Measurements from ENCODE around the gene OPCML. TPM values are rescaled to one million over a fixed set of nuclear protein-coding genes. Genes with fewer than 3 reads are reported as not detected.

Gene OPCML
- total and polyA plus RNA-seq, 9 donors: 0.59 to 3.5 (median 1.5) TPM

DNA sequence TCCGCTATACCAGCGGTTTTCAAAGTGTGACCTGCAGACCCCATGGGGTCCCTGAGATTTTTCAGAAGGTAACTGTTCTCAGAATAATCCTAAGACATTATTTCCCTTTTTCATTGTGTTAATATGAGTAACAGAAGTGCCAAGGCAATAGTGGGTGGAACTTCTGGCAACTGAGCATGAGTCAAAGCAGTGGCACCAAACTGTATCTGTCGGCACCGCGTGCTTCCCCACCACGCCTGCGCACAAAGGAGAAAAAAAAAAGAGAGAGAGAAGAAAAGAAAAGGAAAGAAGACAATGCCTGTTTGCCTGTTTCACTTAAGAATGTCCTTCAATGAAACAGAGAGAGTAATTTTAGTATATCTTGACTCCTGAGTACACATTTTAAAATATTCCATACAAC, 679.9 kb downstream of the OPCML start:
- Histone ChIP-seq H3K4me3 (ENCODE audit: low read length) (no peak overlapping the region), H3K27ac (ENCODE audit: low read length) (no peak overlapping the region), H3K9me3 (replicated peaks; ENCODE audit: control insufficient read depth, low read depth, low read length) (no peaks in the 10 kb centered on the region), H3K27me3 (ENCODE audit: control insufficient read depth, insufficient read depth, low read length) (no peaks in the 10 kb centered on the region), H3K4me1 (ENCODE audit: control insufficient read depth, insufficient read depth, low read length) (peaks cover 2% of the 10 kb centered on the region), H3K36me3 (ENCODE audit: control insufficient read depth, insufficient read depth, low read length) (no peaks in the 10 kb centered on the region)
- 100% methylated on average over 1 of the region's 7 CpGs for WGBS (ENCODE audit: insufficient coverage)
- DNase-seq: no peak

DNA sequence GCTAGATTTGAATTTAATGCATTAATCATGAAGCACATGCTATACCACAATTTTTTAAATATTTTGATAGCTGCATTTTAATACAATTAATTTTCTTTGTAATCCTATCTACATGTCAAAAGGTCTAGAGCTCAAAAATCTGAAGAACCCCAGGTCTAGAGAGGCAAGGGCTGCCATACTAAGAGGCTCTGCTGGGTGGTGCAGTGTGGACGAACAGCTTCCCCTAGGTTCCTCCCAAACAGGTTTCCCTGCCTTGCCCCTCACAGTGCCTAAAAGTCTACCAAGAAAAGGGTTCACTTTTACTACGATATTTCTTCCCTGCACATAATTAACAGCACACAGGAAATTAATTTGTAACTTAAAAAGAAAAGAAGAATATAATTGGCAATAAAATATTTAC, 681.1 kb downstream of the OPCML start:
- WGBS (ENCODE audit: insufficient coverage): no CpG with 5 or more reads among the region's 2 CpGs
- no peaks in the 10 kb centered on the region for H3K36me3 ChIP-seq (ENCODE audit: control insufficient read depth, insufficient read depth, low read length)
- H3K4me1 ChIP-seq (ENCODE audit: control insufficient read depth, insufficient read depth, low read length): peaks cover 2% of the 10 kb centered on the region
- no peak for DNase-seq
- H3K27me3 ChIP-seq (ENCODE audit: control insufficient read depth, insufficient read depth, low read length): no peaks in the 10 kb centered on the region
- no peak overlapping the region for H3K27ac ChIP-seq (ENCODE audit: low read length)
- no peak overlapping the region for H3K4me3 ChIP-seq (ENCODE audit: low read length)
- H3K9me3 ChIP-seq (replicated peaks; ENCODE audit: control insufficient read depth, low read depth, low read length): no peaks in the 10 kb centered on the region

DNA sequence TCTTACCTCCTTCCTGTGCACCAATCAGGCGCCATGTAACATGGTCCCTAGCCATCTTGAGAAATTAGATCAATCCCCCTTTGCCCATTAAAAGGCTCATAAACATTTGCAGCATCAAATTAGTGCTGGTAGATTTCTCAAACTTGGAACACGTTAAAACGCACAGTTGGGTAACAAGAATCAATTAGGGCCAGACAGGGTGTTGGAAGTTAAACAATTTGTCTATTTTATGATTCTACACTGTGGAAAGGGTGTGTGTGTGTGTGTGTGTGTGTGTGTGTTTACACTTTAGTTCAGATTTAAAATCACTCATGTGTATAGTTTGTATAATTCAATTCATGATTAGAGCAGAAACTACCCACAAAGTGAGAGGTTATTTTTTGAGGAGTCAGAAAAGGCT, 682.0 kb downstream of the OPCML start:
- no peaks in the 10 kb centered on the region for H3K27me3 ChIP-seq (ENCODE audit: control insufficient read depth, insufficient read depth, low read length)
- no peaks in the 10 kb centered on the region for H3K9me3 ChIP-seq (replicated peaks; ENCODE audit: control insufficient read depth, low read depth, low read length)
- no peak for DNase-seq
- no peak overlapping the region for H3K4me3 ChIP-seq (ENCODE audit: low read length)
- H3K27ac ChIP-seq (ENCODE audit: low read length): no peak overlapping the region
- H3K36me3 ChIP-seq (ENCODE audit: control insufficient read depth, insufficient read depth, low read length): no peaks in the 10 kb centered on the region
- peaks cover 6% of the 10 kb centered on the region for H3K4me1 ChIP-seq (ENCODE audit: control insufficient read depth, insufficient read depth, low read length)
- 54% methylated on average over 2 of the region's 3 CpGs for WGBS (ENCODE audit: insufficient coverage)

DNA sequence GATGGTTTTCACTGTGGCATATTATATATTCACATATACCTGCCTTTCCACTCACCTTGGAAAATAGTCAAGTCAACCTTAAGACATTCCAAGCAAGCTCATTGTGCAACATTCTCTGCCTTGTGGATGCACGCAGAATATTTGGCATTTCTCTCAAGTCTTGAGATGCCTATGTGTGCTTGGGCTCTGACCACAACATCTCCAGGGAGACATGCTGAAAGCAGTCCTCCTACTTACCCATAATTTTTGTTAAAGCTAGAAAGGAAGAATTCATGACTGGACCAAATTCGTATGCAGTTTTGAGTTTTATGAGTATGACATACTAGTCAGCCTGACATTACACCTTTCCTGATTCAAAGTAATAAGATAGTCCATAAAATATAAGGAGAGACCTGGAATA, 684.0 kb downstream of the OPCML start:
- Histone ChIP-seq H3K4me3 (ENCODE audit: low read length) (no peak overlapping the region), H3K27me3 (ENCODE audit: control insufficient read depth, insufficient read depth, low read length) (no peaks in the 10 kb centered on the region), H3K4me1 (ENCODE audit: control insufficient read depth, insufficient read depth, low read length) (peaks cover 10% of the 10 kb centered on the region), H3K27ac (ENCODE audit: low read length) (no peak overlapping the region), H3K36me3 (ENCODE audit: control insufficient read depth, insufficient read depth, low read length) (no peaks in the 10 kb centered on the region), H3K9me3 (replicated peaks; ENCODE audit: control insufficient read depth, low read depth, low read length) (no peaks in the 10 kb centered on the region)
- no peak for DNase-seq
- no CpG with 5 or more reads among the region's 2 CpGs for WGBS (ENCODE audit: insufficient coverage)

DNA sequence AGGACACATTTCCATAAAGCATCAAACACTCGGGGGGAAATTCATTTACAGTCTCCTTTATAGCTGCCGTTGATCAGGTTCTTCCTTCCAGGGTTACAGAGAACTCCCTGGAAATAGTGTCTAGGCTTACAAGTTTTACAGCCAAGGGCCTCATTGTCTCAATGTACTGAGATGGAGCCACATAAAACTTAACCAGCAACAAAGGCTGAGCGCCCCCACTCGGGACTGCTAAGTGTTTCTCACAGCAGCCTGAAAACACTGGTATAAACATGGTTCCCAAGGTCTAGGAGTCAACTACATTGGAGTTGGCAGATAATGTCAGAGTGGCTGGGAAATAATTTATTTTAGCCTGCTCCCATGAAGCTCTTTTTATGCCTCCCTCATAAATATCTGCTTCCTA, 686.2 kb downstream of the OPCML start:
- Histone ChIP-seq H3K36me3 (ENCODE audit: control insufficient read depth, insufficient read depth, low read length) (no peaks in the 10 kb centered on the region), H3K4me1 (ENCODE audit: control insufficient read depth, insufficient read depth, low read length) (peaks cover 10% of the 10 kb centered on the region), H3K27me3 (ENCODE audit: control insufficient read depth, insufficient read depth, low read length) (no peaks in the 10 kb centered on the region), H3K9me3 (replicated peaks; ENCODE audit: control insufficient read depth, low read depth, low read length) (no peaks in the 10 kb centered on the region), H3K27ac (ENCODE audit: low read length) (no peak overlapping the region), H3K4me3 (ENCODE audit: low read length) (no peak overlapping the region)
- DNase-seq: no peak
- 64% methylated on average over 2 of the region's 4 CpGs for WGBS (ENCODE audit: insufficient coverage)

DNA sequence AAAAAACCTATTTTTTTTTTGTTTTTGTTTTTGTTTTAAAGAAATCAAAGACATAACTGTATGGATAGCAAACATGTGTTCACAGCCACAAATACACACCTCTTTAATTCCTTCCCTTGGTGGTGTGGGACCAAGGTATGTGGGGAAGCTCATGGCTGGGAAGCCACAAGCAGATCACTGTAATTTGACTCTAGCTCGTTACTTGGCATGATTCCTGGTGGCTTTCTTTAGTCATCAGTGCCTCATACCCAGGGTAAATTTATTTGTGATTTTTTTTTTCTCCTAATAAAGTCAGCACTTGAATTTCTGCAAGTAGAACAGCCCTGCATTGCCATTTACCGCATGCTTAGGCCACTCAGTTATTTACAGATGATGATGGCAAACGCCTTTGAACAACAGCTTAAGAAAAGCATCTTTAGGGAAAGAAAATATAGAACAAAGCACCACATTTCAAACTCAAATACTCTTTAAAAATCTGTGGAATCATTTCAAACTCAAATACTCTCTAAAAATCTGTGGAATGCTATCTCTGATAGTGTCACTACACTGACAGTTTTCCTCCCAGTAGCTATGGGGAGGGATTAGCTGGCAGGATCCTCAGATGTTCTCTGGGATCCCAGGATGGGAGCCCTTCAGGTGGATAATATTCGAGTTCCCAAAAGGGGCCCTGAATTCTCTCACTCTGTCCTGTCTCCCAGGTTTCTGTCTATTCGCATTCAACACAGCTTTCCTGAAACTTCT, 687.2 kb downstream of the OPCML start:
- Histone ChIP-seq H3K9me3 (replicated peaks; ENCODE audit: control insufficient read depth, low read depth, low read length) (no peaks in the 10 kb centered on the region), H3K4me1 (ENCODE audit: control insufficient read depth, insufficient read depth, low read length) (peaks cover 13% of the 10 kb centered on the region), H3K27ac (ENCODE audit: low read length) (no peak overlapping the region), H3K4me3 (ENCODE audit: low read length) (no peak overlapping the region), H3K36me3 (ENCODE audit: control insufficient read depth, insufficient read depth, low read length) (no peaks in the 10 kb centered on the region), H3K27me3 (ENCODE audit: control insufficient read depth, insufficient read depth, low read length) (no peaks in the 10 kb centered on the region)
- DNase-seq: peak; percentile 60
- 76% methylated on average over 3 of the region's 5 CpGs for WGBS (ENCODE audit: insufficient coverage)

DNA sequence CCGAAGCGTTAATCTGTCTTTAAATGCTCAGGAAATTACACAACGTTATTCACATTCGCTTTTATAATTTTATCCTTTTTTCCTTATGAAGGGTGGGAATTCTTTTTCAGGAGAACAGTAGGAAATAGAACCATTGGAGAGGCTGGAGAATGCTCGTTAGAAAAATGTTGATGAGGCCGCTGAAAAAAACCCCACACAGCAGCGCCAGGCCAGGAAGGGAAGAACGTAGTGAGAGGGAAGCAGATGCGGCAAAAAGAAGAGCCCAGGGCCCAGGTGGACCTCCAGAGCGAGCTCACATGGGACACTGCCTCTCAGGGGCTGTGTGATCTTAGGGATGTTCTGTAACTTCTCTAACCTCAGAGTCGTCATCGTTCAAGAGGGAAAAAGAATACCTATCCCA, 691.6 kb downstream of the OPCML start:
- no peaks in the 10 kb centered on the region for H3K9me3 ChIP-seq (replicated peaks; ENCODE audit: control insufficient read depth, low read depth, low read length)
- H3K27me3 ChIP-seq (ENCODE audit: control insufficient read depth, insufficient read depth, low read length): no peaks in the 10 kb centered on the region
- H3K36me3 ChIP-seq (ENCODE audit: control insufficient read depth, insufficient read depth, low read length): no peaks in the 10 kb centered on the region
- 92% methylated on average over 2 of the region's 12 CpGs for WGBS (ENCODE audit: insufficient coverage)
- DNase-seq: no peak
- no peak overlapping the region for H3K4me3 ChIP-seq (ENCODE audit: low read length)
- H3K4me1 ChIP-seq (ENCODE audit: control insufficient read depth, insufficient read depth, low read length): peaks cover 12% of the 10 kb centered on the region
- H3K27ac ChIP-seq (ENCODE audit: low read length): no peak overlapping the region

DNA sequence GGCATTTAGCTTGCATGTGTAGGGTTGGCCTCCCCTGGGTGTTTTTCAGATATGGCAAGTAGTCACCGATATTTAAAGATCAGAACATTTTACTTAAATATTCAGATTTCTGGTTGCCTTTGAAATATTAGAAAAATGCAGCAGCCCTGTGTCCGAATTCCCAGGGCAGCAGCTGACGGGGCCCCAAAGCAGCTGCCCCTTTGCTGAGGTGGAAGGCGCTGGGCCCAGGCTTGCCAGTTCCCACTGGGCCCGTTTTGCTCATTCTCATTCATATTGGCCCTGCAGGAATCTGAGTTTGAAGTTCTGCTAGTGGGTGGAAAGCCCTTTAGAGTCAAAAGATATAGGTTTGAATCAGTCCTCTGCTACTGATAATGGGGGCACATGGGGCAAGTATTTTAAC, 692.1 kb downstream of the OPCML start:
- no peak for DNase-seq
- H3K4me1 ChIP-seq (ENCODE audit: control insufficient read depth, insufficient read depth, low read length): peaks cover 9% of the 10 kb centered on the region

DNA sequence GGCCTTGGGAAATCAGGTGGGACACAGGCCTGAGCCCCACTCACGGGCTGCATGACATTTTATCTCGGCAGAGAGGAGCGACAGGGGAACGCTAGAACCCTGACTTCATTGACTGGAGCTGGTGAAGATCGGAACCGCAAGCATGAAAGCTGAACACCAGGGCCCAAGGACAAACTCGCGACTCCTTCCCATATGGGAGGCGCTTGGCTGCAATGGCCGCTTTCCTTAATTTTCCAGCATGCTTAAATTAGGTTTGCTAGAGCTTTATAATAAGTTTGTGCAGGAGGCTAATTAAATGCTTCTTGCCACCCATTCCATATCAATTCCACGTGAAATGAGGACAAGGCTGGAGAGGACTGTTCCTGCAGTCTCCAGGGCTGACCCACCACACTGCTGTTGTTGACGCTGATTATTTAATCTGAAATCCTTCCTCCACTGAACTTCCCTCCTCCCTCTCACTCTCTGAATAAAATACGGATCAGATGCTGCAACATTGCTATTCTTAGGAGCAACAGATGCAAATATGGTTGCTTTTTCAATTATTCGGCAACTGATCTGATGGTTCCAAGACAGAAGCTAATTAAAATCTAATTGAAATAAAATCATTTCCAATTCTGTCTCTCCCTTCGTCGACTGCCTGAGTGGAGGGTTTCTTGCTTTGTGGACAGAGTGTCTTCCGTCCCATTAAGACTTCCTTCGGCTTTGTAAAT, 692.9 kb downstream of the OPCML start:
- H3K4me1 ChIP-seq (ENCODE audit: control insufficient read depth, insufficient read depth, low read length): peaks cover 6% of the 10 kb centered on the region
- no peak overlapping the region for H3K4me3 ChIP-seq (ENCODE audit: low read length)
- no peaks in the 10 kb centered on the region for H3K27me3 ChIP-seq (ENCODE audit: control insufficient read depth, insufficient read depth, low read length)
- H3K27ac ChIP-seq (ENCODE audit: low read length): no peak overlapping the region
- no peaks in the 10 kb centered on the region for H3K36me3 ChIP-seq (ENCODE audit: control insufficient read depth, insufficient read depth, low read length)
- DNase-seq: no peak
- WGBS (ENCODE audit: insufficient coverage): 81% methylated on average over 10 of the region's 18 CpGs
- no peaks in the 10 kb centered on the region for H3K9me3 ChIP-seq (replicated peaks; ENCODE audit: control insufficient read depth, low read depth, low read length)

More for the DNA sequence above, 692.1 kb downstream of the OPCML start:
- Histone ChIP-seq H3K27me3 (ENCODE audit: control insufficient read depth, insufficient read depth, low read length) (no peaks in the 10 kb centered on the region), H3K4me3 (ENCODE audit: low read length) (no peak overlapping the region), H3K9me3 (replicated peaks; ENCODE audit: control insufficient read depth, low read depth, low read length) (no peaks in the 10 kb centered on the region), H3K36me3 (ENCODE audit: control insufficient read depth, insufficient read depth, low read length) (no peaks in the 10 kb centered on the region), H3K27ac (ENCODE audit: low read length) (no peak overlapping the region)
- WGBS (ENCODE audit: insufficient coverage): 31% methylated on average over 2 of the region's 5 CpGs

DNA sequence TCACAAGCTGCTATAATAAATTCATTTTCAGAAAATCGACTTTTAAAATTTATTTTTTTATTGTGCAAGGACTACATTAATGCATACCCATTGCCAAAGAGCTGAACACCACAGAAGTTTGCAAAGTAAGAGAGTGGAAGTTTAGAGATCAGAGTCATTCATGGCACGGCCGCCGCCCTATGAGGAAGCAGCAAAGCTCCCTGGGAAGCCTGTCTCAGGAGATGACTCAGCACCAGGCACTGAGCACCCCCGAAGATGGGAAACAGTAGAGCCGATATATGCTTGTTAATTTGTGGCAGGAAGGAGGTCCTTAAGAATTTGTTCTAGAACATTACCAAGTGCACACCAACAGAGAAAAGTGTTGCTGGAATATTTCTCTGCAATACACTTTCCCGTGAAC, 693.7 kb downstream of the OPCML start:
- Histone ChIP-seq H3K4me3 (ENCODE audit: low read length) (no peak overlapping the region), H3K4me1 (ENCODE audit: control insufficient read depth, insufficient read depth, low read length) (peaks cover 6% of the 10 kb centered on the region), H3K27ac (ENCODE audit: low read length) (no peak overlapping the region), H3K27me3 (ENCODE audit: control insufficient read depth, insufficient read depth, low read length) (no peaks in the 10 kb centered on the region), H3K9me3 (replicated peaks; ENCODE audit: control insufficient read depth, low read depth, low read length) (no peaks in the 10 kb centered on the region), H3K36me3 (ENCODE audit: control insufficient read depth, insufficient read depth, low read length) (no peaks in the 10 kb centered on the region)
- DNase-seq: no peak
- 100% methylated on average over 3 of the region's 7 CpGs for WGBS (ENCODE audit: insufficient coverage)

All from muscle of leg (tissue), 11 donors.